Gastrocnemius medialis (tissue), 4 donors: Measurements from ENCODE around the gene COL27A1. TPM values are rescaled to one million over a fixed set of nuclear protein-coding genes. Genes with fewer than 3 reads are reported as not detected.

Experiments used
- ATAC-seq, 2 donors: fragments of 150-250 bp; one replicate each; pipeline ENCODE4 v1.9.1; 2016
- DNase-seq, 2 donors: peaks; one replicate each; pipeline ENCODE4 v3.0.0-alpha.2; 2019
- H3K27ac ChIP-seq, 4 donors: fragments of 200-600 bp; sonication (generic); 1 replicate in 1 of 4; 2 replicates in 3 of 4; pipeline ENCODE4 v1.5.1; 2016 to 2018; ENCODE audit warnings: mild to moderate bottlenecking in 2 of 4, moderate library complexity in 1 of 4
- H3K27me3 ChIP-seq, 3 donors: fragments of 200-600 bp; sonication (generic) in 2 of 3; 1 replicate in 1 of 3; 2 replicates in 2 of 3; pipeline versions ENCODE4 v1.5.1 to v1.6.0; 2016 to 2019; ENCODE audit warnings: mild to moderate bottlenecking in 1 of 3, moderate library complexity in 1 of 3
- H3K36me3 ChIP-seq, 2 donors: fragments of 200-600 bp; sonication (generic) in 1 of 2; one replicate each; pipeline ENCODE4 v1.5.1; 2017 to 2018
- H3K4me1 ChIP-seq, 2 donors: fragments of 200-600 bp; sonication (generic) in 1 of 2; one replicate each; pipeline ENCODE4 v1.5.1; 2016 to 2017; ENCODE audit warnings: mild to moderate bottlenecking in 2 of 2
- H3K4me3 ChIP-seq, 4 donors: fragments of 200-600 bp; sonication (generic) in 3 of 4; 1 replicate in 1 of 4; 2 replicates in 3 of 4; pipeline ENCODE4 v1.5.1; 2016 to 2019; ENCODE audit warnings: mild to moderate bottlenecking in 2 of 4
- H3K9me3 ChIP-seq, 3 donors: fragments of 200-600 bp; sonication (generic) in 2 of 3; 1 replicate in 1 of 3; 2 replicates in 2 of 3; pipeline ENCODE4 v1.5.1; 2016 to 2019
- POLR2A ChIP-seq, 2 donors: fragments of 450-650 bp; IDR thresholded peaks; one replicate each; pipeline ENCODE4 v1.6.1; 2017; ENCODE audit warnings: antibody characterized with exemption in 2 of 2, mild to moderate bottlenecking in 2 of 2, moderate library complexity in 2 of 2
- in situ Hi-C, 4 donors: fragments of 200-750 bp; cut with MboI; loops; one replicate each; pipeline versions ENCODE4 v1.15.0 to v1.8.0; 2017; ENCODE audit warnings: low sequenced_read_pairs in 4 of 4
- intact Hi-C: fragments of 100-400 bp; cut with DNase I; formaldehyde crosslinking; loops from one replicate; pipeline ENCODE4 v1.15.1; 2023; ENCODE audit warnings: low total_unique reads
- total RNA-seq, 4 donors: library from RNA; depleted of rRNA; stranded (reverse); fragments of >200 nt; gene quantifications; one replicate each; pipeline versions ENCODE4 v1.1.0 to v1.2.3, GENCODE V29; 2016
- TF ChIP-seq, protein P1 (sequence below), 5 experiments: fragments of 450-650 bp in 3 of 5; fragments of 200-600 bp in 2 of 5; sonication (generic) in 2 of 5; IDR thresholded peaks in 4 of 5; conservative IDR thresholded peaks in 1 of 5; 1 replicate in 4 of 5; 2 replicates in 1 of 5; pipeline ENCODE4 v1.5.1; 2016 to 2019; ENCODE audit warnings: antibody characterized with exemption in 5 of 5, mild to moderate bottlenecking in 3 of 5, moderate library complexity in 3 of 5

COL27A1 gene
- total RNA-seq, 4 donors from 2014 or later = 0.42 to 1.4 (median 0.95) TPM

DNA sequence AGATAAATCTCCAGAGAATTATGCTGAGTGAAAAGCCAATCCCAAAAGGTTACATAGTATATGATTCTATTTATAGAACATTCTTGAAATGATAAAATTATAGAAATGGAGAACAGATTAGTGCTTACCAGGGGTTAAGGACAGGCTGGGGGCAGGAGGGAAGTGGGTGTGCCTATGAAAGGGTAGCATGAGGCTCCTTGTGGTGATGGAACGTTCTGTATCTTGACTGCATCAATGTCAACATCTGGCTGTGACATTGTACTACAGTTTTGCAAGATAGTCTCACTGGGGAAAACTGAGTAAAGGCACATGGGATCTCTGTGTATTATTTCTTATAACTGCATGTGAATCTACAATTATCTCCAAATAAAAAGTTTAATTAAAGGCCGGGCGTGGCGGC lies 196.6 kb downstream of the COL27A1 start:
- H3K27me3 ChIP-seq = no peaks in the 10 kb centered on the region
- TF ChIP-seq, protein P1, sequence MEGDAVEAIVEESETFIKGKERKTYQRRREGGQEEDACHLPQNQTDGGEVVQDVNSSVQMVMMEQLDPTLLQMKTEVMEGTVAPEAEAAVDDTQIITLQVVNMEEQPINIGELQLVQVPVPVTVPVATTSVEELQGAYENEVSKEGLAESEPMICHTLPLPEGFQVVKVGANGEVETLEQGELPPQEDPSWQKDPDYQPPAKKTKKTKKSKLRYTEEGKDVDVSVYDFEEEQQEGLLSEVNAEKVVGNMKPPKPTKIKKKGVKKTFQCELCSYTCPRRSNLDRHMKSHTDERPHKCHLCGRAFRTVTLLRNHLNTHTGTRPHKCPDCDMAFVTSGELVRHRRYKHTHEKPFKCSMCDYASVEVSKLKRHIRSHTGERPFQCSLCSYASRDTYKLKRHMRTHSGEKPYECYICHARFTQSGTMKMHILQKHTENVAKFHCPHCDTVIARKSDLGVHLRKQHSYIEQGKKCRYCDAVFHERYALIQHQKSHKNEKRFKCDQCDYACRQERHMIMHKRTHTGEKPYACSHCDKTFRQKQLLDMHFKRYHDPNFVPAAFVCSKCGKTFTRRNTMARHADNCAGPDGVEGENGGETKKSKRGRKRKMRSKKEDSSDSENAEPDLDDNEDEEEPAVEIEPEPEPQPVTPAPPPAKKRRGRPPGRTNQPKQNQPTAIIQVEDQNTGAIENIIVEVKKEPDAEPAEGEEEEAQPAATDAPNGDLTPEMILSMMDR (IDR thresholded peaks at IDR 0.05 in 4 of 5, conservative IDR thresholded peaks at IDR 0.05 in 1 of 5) = no peak
- no peak for TF ChIP-seq POLR2A (IDR thresholded peaks at IDR 0.05)
- peak; percentile 44 for DNase-seq
- H3K4me1 ChIP-seq = no peaks in the 10 kb centered on the region
- no peaks in the 10 kb centered on the region for H3K9me3 ChIP-seq
- H3K27ac ChIP-seq = peak overlapping the region in 3 of 4 donors; percentile 46 to 62 (median 48)
- intact Hi-C loops (no loop called here), in situ Hi-C loops (no loop called here)
- ATAC-seq = peak; percentile 76 to 85
- no peak overlapping the region for H3K4me3 ChIP-seq
- peaks cover 0 to 15% of the 10 kb centered on the region in 2 donors for H3K36me3 ChIP-seq

DNA sequence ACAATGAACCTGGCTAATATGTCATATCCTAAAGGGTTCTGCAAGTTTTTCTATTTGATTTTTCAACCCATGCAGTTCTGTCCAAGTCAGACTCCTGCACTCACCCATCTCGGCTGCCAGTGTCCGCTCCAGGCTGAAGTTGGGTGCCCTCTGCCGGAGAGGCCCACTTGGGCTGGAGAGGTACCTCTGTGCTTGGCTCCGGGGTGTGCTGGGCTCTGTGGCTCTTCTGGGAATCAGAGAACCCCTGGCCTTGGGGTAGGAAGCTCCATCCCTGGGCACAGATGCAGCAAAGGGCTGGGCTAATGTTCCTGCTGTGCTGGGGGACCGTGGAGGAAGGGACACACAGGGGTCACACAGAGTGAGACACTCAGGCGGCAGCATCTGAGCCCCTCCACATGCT lies 200.5 kb downstream of the COL27A1 start:
- Histone ChIP-seq H3K9me3 (no peaks in the 10 kb centered on the region), H3K36me3 (no peaks in the 10 kb centered on the region), H3K4me3 (no peak overlapping the region), H3K27me3 (no peaks in the 10 kb centered on the region), H3K27ac (no peak overlapping the region), H3K4me1 (no peaks in the 10 kb centered on the region)
- in situ Hi-C loops (no loop called here), intact Hi-C loops (no loop called here)
- DNase-seq = no peak
- ATAC-seq = no peak
- TF ChIP-seq, protein P1 (IDR thresholded peaks at IDR 0.05 in 4 of 5, conservative IDR thresholded peaks at IDR 0.05 in 1 of 5) = no peak
- TF ChIP-seq POLR2A (IDR thresholded peaks at IDR 0.05) = no peak

DNA sequence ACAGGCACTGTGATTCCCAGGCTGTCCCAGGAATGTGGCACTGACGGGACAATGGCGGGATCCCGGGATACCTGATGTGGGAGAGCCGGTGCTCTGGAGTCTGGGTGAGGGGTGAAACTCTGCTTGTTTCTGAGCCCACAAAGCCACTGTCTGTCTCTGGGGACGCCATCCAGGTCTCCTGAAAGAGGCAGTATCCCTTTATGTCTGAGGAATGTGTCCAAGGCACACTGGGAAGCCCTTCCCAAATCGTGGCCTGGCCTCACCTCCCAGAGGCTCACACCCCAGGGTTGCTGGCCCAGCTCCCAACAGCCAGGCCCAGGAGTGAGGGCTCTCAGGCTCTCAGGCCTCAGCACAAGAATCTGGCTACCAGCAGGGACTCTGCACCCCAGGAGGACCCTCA lies 201.5 kb downstream of the COL27A1 start:
- no peak overlapping the region for H3K4me3 ChIP-seq
- no peaks in the 10 kb centered on the region for H3K36me3 ChIP-seq
- no peaks in the 10 kb centered on the region for H3K4me1 ChIP-seq
- no peaks in the 10 kb centered on the region for H3K9me3 ChIP-seq
- in situ Hi-C loops = no loop called here
- no peak overlapping the region for H3K27ac ChIP-seq
- no peak for TF ChIP-seq POLR2A (IDR thresholded peaks at IDR 0.05)
- TF ChIP-seq, protein P1 (IDR thresholded peaks at IDR 0.05 in 4 of 5, conservative IDR thresholded peaks at IDR 0.05 in 1 of 5) = no peak
- ATAC-seq = no peak
- intact Hi-C loops = no loop called here
- H3K27me3 ChIP-seq = no peaks in the 10 kb centered on the region
- no peak for DNase-seq

DNA sequence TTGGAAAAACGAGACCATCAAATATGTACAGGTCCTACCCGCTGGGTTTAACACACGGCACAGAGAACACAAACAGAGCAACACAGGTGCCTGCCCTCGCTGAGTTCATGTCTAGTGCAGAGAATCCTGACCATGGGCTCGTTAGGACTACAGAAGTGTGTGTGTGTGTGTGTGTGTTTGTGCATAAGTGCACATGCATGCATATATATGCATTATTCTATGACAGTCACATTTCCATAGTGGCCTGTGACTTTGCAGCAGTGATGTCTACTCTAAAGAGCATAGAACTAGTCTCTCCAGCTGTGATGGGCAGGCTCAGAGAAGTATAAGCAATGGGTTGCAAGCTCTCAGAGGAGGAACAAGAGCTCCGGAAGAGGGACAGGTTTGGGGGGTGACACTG lies 202.0 kb downstream of the COL27A1 start:
- no peak for TF ChIP-seq POLR2A (IDR thresholded peaks at IDR 0.05)
- TF ChIP-seq, protein P1 (IDR thresholded peaks at IDR 0.05 in 4 of 5, conservative IDR thresholded peaks at IDR 0.05 in 1 of 5) = no peak
- H3K27me3 ChIP-seq = no peaks in the 10 kb centered on the region
- ATAC-seq (no peak), DNase-seq (no peak)
- in situ Hi-C loops (no loop called here), intact Hi-C loops (no loop called here)
- no peaks in the 10 kb centered on the region for H3K9me3 ChIP-seq
- no peaks in the 10 kb centered on the region for H3K36me3 ChIP-seq
- H3K4me1 ChIP-seq = no peaks in the 10 kb centered on the region
- no peak overlapping the region for H3K27ac ChIP-seq
- H3K4me3 ChIP-seq = no peak overlapping the region

DNA sequence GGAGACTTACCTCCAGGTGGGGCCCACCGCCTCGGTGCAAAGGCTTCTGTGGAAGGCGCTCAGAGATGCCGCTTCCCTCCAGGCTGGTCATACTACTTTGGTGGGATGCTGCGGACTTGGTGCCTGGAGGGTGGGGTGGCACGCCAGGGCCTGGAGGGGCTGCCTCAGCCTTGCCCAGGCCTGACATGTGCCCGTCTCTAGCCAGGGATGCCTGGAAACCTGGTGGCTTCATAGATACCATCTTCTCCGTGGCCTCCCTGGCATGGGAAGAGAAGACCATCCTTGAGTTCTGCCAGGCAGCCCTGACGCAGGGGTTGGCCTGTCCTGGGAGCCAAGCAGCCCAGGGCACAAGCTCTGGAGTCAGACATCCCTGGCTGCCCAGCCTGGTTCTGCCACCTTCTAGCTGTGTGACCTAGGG lies 202.6 kb downstream of the COL27A1 start:
- in situ Hi-C loops (no loop called here), intact Hi-C loops (no loop called here)
- Histone ChIP-seq H3K4me1 (no peaks in the 10 kb centered on the region), H3K4me3 (no peak overlapping the region), H3K9me3 (no peaks in the 10 kb centered on the region), H3K27ac (no peak overlapping the region), H3K27me3 (no peaks in the 10 kb centered on the region), H3K36me3 (no peaks in the 10 kb centered on the region)
- TF ChIP-seq POLR2A (IDR thresholded peaks at IDR 0.05) = no peak
- TF ChIP-seq, protein P1 (IDR thresholded peaks at IDR 0.05 in 4 of 5, conservative IDR thresholded peaks at IDR 0.05 in 1 of 5) = no peak
- no peak for DNase-seq
- ATAC-seq = no peak
